HFF-Myc (cell line): ENCODE measurements around the gene SNX9.
"Not testable (repeated sequence)": the region's sequence is repeated elsewhere in the genome, so short reads cannot be mapped to it uniquely, and the experiment has no call there.

ENCODE experiments used
- DNase-seq: peaks from one replicate; pipeline ENCODE4 v3.0.0-alpha.2; 2011; ENCODE audit warnings: low read depth; ENCODE audit errors: extremely low read depth
- H3K4me3 ChIP-seq: replicated peaks from 2 replicates; pipeline ENCODE4 v1.5.1; 2011; ENCODE audit warnings: low read depth, mild to moderate bottlenecking, control low read depth, low read length
- TF ChIP-seq, protein P1 (sequence below): IDR thresholded peaks from 2 replicates; pipeline ENCODE4 v1.5.1; 2012; ENCODE audit warnings: mild to moderate bottlenecking, low read depth, low read length, control low read depth; ENCODE audit errors: missing control alignments

Gene SNX9

DNA sequence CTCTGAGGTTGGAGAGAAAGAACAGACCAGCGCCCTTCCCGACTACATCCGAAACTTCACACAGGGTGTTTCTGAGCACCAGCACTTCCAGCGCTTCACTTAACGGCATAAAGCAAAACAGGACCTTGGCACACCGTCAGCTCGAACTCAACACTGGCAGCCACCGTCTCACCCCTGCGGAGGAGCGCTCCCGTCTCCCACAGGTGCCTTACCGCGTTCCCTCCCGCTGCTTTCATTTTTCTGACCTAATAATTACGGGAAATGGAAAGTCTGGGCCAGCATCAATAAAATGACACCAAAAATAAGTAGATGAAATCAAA, 120.9 kb downstream of the SNX9 start:
- TF ChIP-seq, protein P1, sequence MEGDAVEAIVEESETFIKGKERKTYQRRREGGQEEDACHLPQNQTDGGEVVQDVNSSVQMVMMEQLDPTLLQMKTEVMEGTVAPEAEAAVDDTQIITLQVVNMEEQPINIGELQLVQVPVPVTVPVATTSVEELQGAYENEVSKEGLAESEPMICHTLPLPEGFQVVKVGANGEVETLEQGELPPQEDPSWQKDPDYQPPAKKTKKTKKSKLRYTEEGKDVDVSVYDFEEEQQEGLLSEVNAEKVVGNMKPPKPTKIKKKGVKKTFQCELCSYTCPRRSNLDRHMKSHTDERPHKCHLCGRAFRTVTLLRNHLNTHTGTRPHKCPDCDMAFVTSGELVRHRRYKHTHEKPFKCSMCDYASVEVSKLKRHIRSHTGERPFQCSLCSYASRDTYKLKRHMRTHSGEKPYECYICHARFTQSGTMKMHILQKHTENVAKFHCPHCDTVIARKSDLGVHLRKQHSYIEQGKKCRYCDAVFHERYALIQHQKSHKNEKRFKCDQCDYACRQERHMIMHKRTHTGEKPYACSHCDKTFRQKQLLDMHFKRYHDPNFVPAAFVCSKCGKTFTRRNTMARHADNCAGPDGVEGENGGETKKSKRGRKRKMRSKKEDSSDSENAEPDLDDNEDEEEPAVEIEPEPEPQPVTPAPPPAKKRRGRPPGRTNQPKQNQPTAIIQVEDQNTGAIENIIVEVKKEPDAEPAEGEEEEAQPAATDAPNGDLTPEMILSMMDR: no peak
- H3K4me3 ChIP-seq: no peak overlapping the region

GRCh38 chr6:157944983-157945931, 122.2 kb downstream of the SNX9 start:
- no peak for DNase-seq
- TF ChIP-seq, protein P1: no peak

More for the DNA sequence above, 120.9 kb downstream of the SNX9 start:
- DNase-seq: no peak

GRCh38 chr6:157946053-157946617, 123.1 kb downstream of the SNX9 start:
- no peak overlapping the region for H3K4me3 ChIP-seq
- DNase-seq: no peak
- TF ChIP-seq, protein P1: no peak

More at GRCh38 chr6:157944983-157945931, 122.2 kb downstream of the SNX9 start:
- H3K4me3 ChIP-seq: no peak overlapping the region

DNA sequence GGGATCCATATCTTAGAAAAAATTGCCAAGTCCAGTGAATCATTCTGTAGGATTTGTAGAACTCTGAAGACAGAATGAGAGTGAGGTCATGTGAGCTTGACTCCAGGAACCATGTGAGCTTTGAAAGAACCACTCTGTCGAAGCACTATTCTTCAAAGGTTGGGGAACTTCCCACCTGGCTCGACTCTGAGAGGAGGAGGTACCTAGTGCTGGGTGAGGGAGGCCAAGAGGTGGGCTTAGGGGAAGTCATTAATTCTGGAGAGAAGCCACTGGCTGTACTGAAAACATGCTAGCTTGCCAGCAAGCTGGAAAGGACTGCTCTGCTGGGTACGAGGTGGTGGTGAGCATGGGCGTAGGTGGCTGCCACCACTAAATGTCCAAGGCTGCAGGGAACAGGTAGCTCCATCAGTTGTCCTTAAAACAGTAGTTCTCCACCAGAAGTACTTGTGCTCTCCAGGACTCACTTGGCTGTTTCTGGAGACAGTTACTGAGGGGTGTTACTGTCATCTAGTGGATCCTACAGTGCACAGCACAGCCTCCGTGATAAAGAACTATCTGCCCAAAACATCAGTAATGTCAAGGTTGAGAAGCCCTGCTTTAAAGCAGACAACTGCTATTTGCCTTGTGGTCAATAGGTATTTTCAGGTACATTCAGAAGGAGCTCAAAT, 124.0 kb downstream of the SNX9 start:
- TF ChIP-seq, protein P1: peak; percentile 45
- no peak for DNase-seq
- no peak overlapping the region for H3K4me3 ChIP-seq

- not testable (repeated sequence) for H3K4me3 ChIP-seq, DNase-seq
These were observed 127.9 kb downstream of the SNX9 start for GRCh38 chr6:157950899-157951298.

DNA sequence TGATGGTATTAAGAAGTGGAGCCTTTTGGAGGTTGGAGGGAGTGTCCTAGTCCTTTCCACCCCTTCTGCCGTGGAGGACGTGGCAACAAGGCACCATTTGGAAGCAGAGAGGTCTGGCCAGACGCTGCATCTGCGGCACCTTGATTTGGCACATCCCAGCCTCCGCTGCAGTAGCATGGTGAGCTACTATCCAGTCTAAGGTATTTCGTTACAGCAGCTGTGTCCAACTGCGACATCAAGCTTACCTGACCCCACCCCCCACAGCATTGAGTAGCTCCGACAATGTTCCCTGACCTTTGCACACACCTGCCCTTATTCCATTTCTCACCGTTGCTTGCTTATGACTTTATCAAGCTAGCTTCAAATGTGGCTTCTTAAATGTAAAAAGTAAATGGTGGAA, 128.8 kb downstream of the SNX9 start:
- H3K4me3 ChIP-seq: no peak overlapping the region
- no peak for DNase-seq
- TF ChIP-seq, protein P1: no peak

DNA sequence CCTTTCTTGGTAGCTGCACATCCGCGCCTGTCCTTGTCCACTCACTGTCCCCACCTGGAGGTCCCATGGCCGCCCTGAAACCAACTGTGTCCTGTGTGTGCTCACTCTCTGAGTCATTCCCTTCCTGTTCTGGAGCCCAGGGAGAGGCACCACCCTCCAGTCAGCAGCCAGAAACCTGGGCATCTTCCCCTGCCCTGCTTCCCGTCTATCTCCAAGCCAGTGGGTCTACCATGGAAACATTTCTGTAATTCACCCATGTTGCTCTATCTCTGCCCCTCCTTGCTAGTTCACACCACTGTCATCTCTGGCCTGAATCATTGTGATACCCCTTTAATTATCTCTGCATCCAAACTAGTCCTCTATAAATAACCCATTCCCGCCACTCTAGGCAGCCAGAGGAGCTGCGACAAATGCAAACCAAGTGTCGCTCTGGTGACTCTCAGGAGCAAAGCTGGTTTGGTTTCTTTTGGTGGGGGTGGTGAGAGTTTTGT, 129.9 kb downstream of the SNX9 start:
- no peak for DNase-seq
- TF ChIP-seq, protein P1: no peak
- H3K4me3 ChIP-seq: no peak overlapping the region
